CD4-positive, alpha-beta T cell (primary cell): ENCODE data around the gene SEBOX. TPM values are rescaled to one million over a fixed set of nuclear protein-coding genes. Genes with fewer than 3 reads are reported as not detected.

ENCODE experiments used
- ATAC-seq: fragments of 200-7000 bp; cut with Tn5 transposase; one replicate; pipeline ENCODE4 v1.10.0; 2022; ENCODE audit warnings: mild to moderate bottlenecking; ENCODE audit not compliant: poor library complexity
- CTCF ChIA-PET: fragments of 350-600 bp; sonication (Branson Sonifier 250); formaldehyde crosslinking; loops from one replicate; lab custom pipeline; 2021; ENCODE audit warnings: antibody characterized with exemption, inconsistent platforms; lab: Charles Lee
- POLR2A ChIA-PET: fragments of 350-600 bp; sonication (Branson Sonifier 250); formaldehyde crosslinking; loops from one replicate; lab custom pipeline; 2021; ENCODE audit warnings: antibody characterized with exemption, inconsistent platforms; lab: Charles Lee
- DNase-seq, 14 experiments: peaks; one replicate each; pipeline ENCODE4 v3.0.0-alpha.2; 2013 to 2020; ENCODE audit warnings: mixed read lengths in 2 of 14
- H3K27ac ChIP-seq, 2 donors: one replicate each; pipeline versions ENCODE4 v1.5.1 to v1.7.0; 2013; ENCODE audit warnings: low read length in 2 of 2, low read depth in 1 of 2, mild to moderate bottlenecking in 1 of 2
- H3K27me3 ChIP-seq, 2 experiments: 1 replicate in 1 of 2; 2 replicates in 1 of 2; pipeline versions ENCODE4 v1.6.1 to v1.7.0; 2013; ENCODE audit warnings: low read length in 2 of 2, control low read depth in 1 of 2, mild to moderate bottlenecking in 1 of 2, moderate library complexity in 1 of 2; ENCODE audit not compliant: insufficient read depth in 2 of 2, control insufficient read depth in 1 of 2
- H3K36me3 ChIP-seq: one replicate; pipeline ENCODE4 v1.6.1; 2013; ENCODE audit warnings: low read length, control low read depth; ENCODE audit not compliant: insufficient read depth
- H3K4me1 ChIP-seq: one replicate; pipeline ENCODE4 v1.6.1; 2013; ENCODE audit warnings: low read length, control low read depth; ENCODE audit not compliant: insufficient read depth
- H3K4me3 ChIP-seq: one replicate; pipeline ENCODE4 v1.5.1; 2013; ENCODE audit warnings: mild to moderate bottlenecking, low read length, moderate library complexity
- H3K9me3 ChIP-seq, 2 experiments: 1 replicate in 1 of 2; 2 replicates in 1 of 2; pipeline versions ENCODE4 v1.6.1 to v1.7.0; 2013; ENCODE audit warnings: low read length in 2 of 2, mild to moderate bottlenecking in 2 of 2, control low read depth in 1 of 2, moderate library complexity in 1 of 2; ENCODE audit not compliant: control insufficient read depth in 1 of 2, insufficient read depth in 1 of 2
- H3K27ac Mint-ChIP-seq: one replicate; pipeline ENCODE4 v1.8.0; 2020; ENCODE audit warnings: mixed read lengths
- H3K27me3 Mint-ChIP-seq: one replicate; pipeline ENCODE4 v1.8.0; 2021; ENCODE audit warnings: mixed read lengths
- H3K36me3 Mint-ChIP-seq: one replicate; pipeline ENCODE4 v1.8.0; 2021; ENCODE audit warnings: low read depth, mixed read lengths
- H3K4me1 Mint-ChIP-seq: one replicate; pipeline ENCODE4 v1.8.0; 2021; ENCODE audit warnings: low read depth, mixed read lengths
- H3K4me3 Mint-ChIP-seq: one replicate; pipeline ENCODE4 v1.8.0; 2020; ENCODE audit warnings: mild to moderate bottlenecking, mixed read lengths
- H3K9me3 Mint-ChIP-seq: one replicate; pipeline ENCODE4 v1.8.0; 2020; ENCODE audit warnings: mixed read lengths
- intact Hi-C, 2 experiments: fragments of 100-400 bp; cut with DNase I in 1 of 2; cut with micrococcal nuclease in 1 of 2; formaldehyde crosslinking; loops; one replicate each; pipeline versions ENCODE4 v1.15.1 to v1.9.0; 2023 to 2025; cut with DNase I, micrococcal nuclease
- total RNA-seq, 174 experiments: library from RNA in 2 of 174; stranded (reverse) in 2 of 174; gene quantifications; one replicate each; pipeline ENCODE4 v1.2.3 and lab custom pipeline; 2021 to 2026
- TF ChIP-seq, protein P1 (sequence below): fragments of 200-600 bp; IDR thresholded peaks from one replicate; pipeline ENCODE4 v1.8.0; 2022; ENCODE audit warnings: antibody characterized with exemption, mild to moderate bottlenecking

Gene SEBOX
- total RNA-seq, 2 experiments from 2014 or later = not detected

DNA sequence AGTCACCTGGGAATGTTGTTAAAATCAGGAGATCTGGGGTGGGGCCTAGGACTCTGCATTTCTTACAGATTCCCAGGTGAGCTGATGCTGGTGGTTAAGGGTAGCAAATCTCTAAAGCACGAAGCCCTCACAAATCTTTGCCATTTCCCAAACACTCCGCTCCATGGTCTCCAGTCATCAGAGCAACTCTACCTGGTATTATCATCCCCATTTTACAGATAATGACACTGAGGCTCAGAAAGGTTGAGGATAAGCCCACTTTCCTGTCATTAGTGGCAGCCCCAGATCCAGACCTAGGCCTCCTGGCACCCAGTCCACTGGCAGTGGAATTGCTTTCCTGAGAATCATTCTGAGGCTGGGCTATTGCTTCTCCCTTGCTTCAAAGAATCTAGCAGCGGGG is 32.3 kb upstream of the SEBOX start:
- ChIA-PET POLR2A (no interaction called here), CTCF (no interaction called here)
- no peak overlapping the region for H3K4me3 Mint-ChIP-seq
- peaks cover 31% of the 10 kb centered on the region for H3K36me3 Mint-ChIP-seq
- H3K4me1 Mint-ChIP-seq = no peaks in the 10 kb centered on the region
- no peak overlapping the region for H3K27ac Mint-ChIP-seq
- H3K27me3 Mint-ChIP-seq = no peaks in the 10 kb centered on the region
- Histone ChIP-seq H3K27me3 (no peaks in the 10 kb centered on the region), H3K4me1 (no peaks in the 10 kb centered on the region), H3K4me3 (no peak overlapping the region), H3K27ac (no peak overlapping the region), H3K9me3 (no peaks in the 10 kb centered on the region), H3K36me3 (peaks cover 49% of the 10 kb centered on the region)
- ATAC-seq = no peak
- H3K9me3 Mint-ChIP-seq = no peaks in the 10 kb centered on the region
- intact Hi-C loops = no loop called here
- TF ChIP-seq, protein P1, sequence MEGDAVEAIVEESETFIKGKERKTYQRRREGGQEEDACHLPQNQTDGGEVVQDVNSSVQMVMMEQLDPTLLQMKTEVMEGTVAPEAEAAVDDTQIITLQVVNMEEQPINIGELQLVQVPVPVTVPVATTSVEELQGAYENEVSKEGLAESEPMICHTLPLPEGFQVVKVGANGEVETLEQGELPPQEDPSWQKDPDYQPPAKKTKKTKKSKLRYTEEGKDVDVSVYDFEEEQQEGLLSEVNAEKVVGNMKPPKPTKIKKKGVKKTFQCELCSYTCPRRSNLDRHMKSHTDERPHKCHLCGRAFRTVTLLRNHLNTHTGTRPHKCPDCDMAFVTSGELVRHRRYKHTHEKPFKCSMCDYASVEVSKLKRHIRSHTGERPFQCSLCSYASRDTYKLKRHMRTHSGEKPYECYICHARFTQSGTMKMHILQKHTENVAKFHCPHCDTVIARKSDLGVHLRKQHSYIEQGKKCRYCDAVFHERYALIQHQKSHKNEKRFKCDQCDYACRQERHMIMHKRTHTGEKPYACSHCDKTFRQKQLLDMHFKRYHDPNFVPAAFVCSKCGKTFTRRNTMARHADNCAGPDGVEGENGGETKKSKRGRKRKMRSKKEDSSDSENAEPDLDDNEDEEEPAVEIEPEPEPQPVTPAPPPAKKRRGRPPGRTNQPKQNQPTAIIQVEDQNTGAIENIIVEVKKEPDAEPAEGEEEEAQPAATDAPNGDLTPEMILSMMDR = no peak
- DNase-seq = no peak

DNA sequence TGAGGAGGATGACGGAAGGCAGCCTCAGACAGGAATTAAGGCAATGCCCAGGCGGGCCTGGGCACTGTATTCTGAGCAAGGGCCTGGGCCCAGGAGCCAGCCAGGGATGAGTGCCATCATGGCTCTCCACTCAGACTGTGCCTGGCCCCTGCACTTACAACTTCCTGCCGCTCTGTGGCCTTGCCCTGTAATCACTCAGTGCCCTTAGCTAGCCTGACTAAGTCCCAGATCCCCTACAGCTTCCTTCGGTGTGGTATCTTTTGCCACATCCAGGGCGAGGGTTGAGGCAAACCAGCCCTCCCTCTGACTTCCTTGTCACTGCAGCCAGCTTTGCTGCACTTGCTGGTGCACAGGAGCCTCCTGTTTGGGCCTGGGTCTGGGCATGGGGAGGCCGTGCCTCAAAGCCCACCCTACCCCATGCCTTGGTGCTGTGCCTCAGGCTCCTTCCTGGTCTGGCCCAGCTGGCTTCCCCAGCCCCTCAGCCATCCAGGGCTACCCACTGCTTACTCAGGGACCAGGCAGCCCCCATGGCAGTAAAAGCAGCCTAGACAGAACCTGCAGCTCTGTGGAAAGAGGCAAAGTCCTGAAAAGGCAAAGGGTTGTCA is 31.7 kb upstream of the SEBOX start:
- peaks cover 32% of the 10 kb centered on the region for H3K36me3 Mint-ChIP-seq

DNA sequence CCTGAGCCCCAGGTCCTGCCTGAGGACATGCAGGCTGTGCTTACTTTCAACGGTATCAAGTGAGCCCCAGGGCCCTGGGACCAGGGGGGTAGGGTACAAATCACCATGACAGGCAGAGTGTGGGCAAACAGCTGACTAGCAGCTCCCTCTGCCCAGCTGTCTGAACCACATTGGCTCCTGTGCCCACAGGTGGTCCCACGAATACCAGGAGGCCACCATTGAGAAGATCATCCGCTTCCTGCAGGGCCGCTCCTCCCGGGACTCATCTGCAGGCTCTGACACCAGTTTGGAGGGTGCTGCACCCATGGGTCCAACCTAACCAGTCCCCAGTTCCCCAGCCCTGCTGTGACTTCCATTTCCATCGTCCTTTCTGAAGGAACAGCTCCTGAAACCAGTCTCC is 31.0 kb upstream of the SEBOX start:
- no peaks in the 10 kb centered on the region for H3K9me3 Mint-ChIP-seq
- no peaks in the 10 kb centered on the region for H3K27me3 ChIP-seq
- H3K4me1 Mint-ChIP-seq = no peaks in the 10 kb centered on the region
- H3K9me3 ChIP-seq = no peaks in the 10 kb centered on the region
- no peak overlapping the region for H3K4me3 ChIP-seq
- H3K36me3 Mint-ChIP-seq = peaks cover 40% of the 10 kb centered on the region
- no peak overlapping the region for H3K27ac Mint-ChIP-seq
- H3K4me1 ChIP-seq = no peaks in the 10 kb centered on the region
- H3K27me3 Mint-ChIP-seq = no peaks in the 10 kb centered on the region
- no peak overlapping the region for H3K27ac ChIP-seq
- ChIA-PET CTCF (no interaction called here), POLR2A (no interaction called here)
- peaks cover 61% of the 10 kb centered on the region for H3K36me3 ChIP-seq
- TF ChIP-seq, protein P1 = no peak
- DNase-seq = no peak
- intact Hi-C loops = no loop called here
- no peak overlapping the region for H3K4me3 Mint-ChIP-seq
- no peak for ATAC-seq

More for the DNA sequence above, 31.7 kb upstream of the SEBOX start:
- Histone ChIP-seq H3K9me3 (no peaks in the 10 kb centered on the region), H3K4me1 (no peaks in the 10 kb centered on the region), H3K36me3 (peaks cover 54% of the 10 kb centered on the region), H3K4me3 (no peak overlapping the region), H3K27ac (no peak overlapping the region), H3K27me3 (no peaks in the 10 kb centered on the region)
- H3K27ac Mint-ChIP-seq = no peak overlapping the region
- intact Hi-C loops = no loop called here
- no peaks in the 10 kb centered on the region for H3K9me3 Mint-ChIP-seq
- no peaks in the 10 kb centered on the region for H3K4me1 Mint-ChIP-seq
- H3K27me3 Mint-ChIP-seq = no peaks in the 10 kb centered on the region
- POLR2A ChIA-PET = no interaction called here
- ATAC-seq = no peak
- CTCF ChIA-PET = no interaction called here
- no peak overlapping the region for H3K4me3 Mint-ChIP-seq
- no peak for DNase-seq
- TF ChIP-seq, protein P1 = no peak
